ENCODE data around the gene ANKRD2. TPM values are rescaled to one million over a fixed set of nuclear protein-coding genes. Genes with fewer than 3 reads are reported as not detected.

The ANKRD2 gene
- total and polyA plus RNA-seq, 2 donors (not counting 3 experiments of a cell fraction or from before 2014, with no cell fraction given): 1.6 to 1.8 TPM

DNA sequence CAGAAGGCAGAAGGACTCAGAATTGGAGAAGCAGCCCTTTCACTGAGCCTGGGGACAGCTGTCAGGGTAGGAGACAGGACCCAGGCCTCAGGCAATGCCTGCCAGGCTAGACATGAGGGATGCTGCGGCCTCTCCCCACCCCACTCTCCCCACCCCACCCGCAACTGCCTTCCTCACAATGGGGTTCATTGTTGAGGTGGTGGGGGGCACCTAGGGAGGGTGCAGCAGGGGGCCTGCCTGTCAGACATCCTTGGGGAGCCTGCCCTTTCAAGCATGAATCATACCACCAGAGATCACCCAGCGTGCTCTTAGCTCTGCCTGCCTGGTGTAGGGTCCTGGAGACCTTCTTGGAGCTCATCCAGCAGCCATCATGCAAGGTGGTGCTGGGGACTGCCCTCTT is 16.9 kb downstream of the ANKRD2 start, which contains the start of gene C10orf62:
Gene C10orf62 (plus strand): TSS at position 243 of the 400 bp plus-strand sequence. CDS start 177 bp downstream, outside the sequence.
- no peaks in the 10 kb centered on the region for H4K20me1 ChIP-seq (replicated peaks; ENCODE audit: control insufficient read depth, extremely low read depth, insufficient read depth, low read length)
- no peaks in the 10 kb centered on the region for H3K4me1 ChIP-seq (ENCODE audit: control insufficient read depth, extremely low read depth, insufficient read depth, low read length)
- FAIRE-seq (no peak), DNase-seq (ENCODE audit: low read depth, low spot score) (no peak)
- dilution Hi-C loops (cut with MboI; ENCODE audit: extremely low pct_ligation_motif_present, low sequenced_read_pairs) (no loop called here), intact Hi-C loops (cut with micrococcal nuclease) (no loop called here)
- H3K27me3 ChIP-seq (ENCODE audit: control insufficient read depth in 2 of 2, insufficient read depth in 2 of 2, low read length in 2 of 2): no peaks in the 10 kb centered on the region
- H3K27ac ChIP-seq (ENCODE audit: insufficient read depth, low read depth, low read length): no peak within 1 kb of the TSS
- no peaks in the 10 kb centered on the region for H3K9me1 ChIP-seq (replicated peaks; ENCODE audit: control insufficient read depth, extremely low read depth, insufficient read depth, low read length)
- no peak within 1 kb of the TSS for H3K4me3 ChIP-seq (replicated peaks in 1 of 3; ENCODE audit: insufficient read depth in 1 of 3, low read depth in 1 of 3, low read length in 3 of 3)
- H3K36me3 ChIP-seq (ENCODE audit: control insufficient read depth in 2 of 2, extremely low read depth in 1 of 2, insufficient read depth in 2 of 2, low read length in 2 of 2): no peaks in the 10 kb centered on the region
- H3K79me2 ChIP-seq (ENCODE audit: control insufficient read depth, insufficient read depth, low read length): no peaks in the 10 kb centered on the region
- no peak within 1 kb of the TSS for H2AFZ ChIP-seq (ENCODE audit: low read depth, low read length)
- H3K9me3 ChIP-seq (replicated peaks; ENCODE audit: control insufficient read depth, insufficient read depth, low read length): no peaks in the 10 kb centered on the region
- H3K4me2 ChIP-seq (ENCODE audit: insufficient read depth, low read length): no peak within 1 kb of the TSS
- H3K9ac ChIP-seq (replicated peaks; ENCODE audit: extremely low read depth, insufficient read depth, low read length): no peak within 1 kb of the TSS
- CTCF ChIA-PET: interaction anchor here (0.7 to 2.7 kb wide), 4 partner anchors 14 to 55 kb away, joined by 4 to 10 read pairs (median 6); partner anchors contain the start of gene ANKRD2
- TF ChIP-seq, protein P1, sequence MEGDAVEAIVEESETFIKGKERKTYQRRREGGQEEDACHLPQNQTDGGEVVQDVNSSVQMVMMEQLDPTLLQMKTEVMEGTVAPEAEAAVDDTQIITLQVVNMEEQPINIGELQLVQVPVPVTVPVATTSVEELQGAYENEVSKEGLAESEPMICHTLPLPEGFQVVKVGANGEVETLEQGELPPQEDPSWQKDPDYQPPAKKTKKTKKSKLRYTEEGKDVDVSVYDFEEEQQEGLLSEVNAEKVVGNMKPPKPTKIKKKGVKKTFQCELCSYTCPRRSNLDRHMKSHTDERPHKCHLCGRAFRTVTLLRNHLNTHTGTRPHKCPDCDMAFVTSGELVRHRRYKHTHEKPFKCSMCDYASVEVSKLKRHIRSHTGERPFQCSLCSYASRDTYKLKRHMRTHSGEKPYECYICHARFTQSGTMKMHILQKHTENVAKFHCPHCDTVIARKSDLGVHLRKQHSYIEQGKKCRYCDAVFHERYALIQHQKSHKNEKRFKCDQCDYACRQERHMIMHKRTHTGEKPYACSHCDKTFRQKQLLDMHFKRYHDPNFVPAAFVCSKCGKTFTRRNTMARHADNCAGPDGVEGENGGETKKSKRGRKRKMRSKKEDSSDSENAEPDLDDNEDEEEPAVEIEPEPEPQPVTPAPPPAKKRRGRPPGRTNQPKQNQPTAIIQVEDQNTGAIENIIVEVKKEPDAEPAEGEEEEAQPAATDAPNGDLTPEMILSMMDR (IDR thresholded peaks at IDR 0.05; ENCODE audit: extremely low read depth in 1 of 2, insufficient read depth in 1 of 2, low read depth in 1 of 2, low read length in 2 of 2): no peak
- TF ChIP-seq JUN (IDR thresholded peaks at IDR 0.05; ENCODE audit: borderline replicate concordance, insufficient read depth, insufficient read length, low read depth): no peak
- TF ChIP-seq, protein P2, sequence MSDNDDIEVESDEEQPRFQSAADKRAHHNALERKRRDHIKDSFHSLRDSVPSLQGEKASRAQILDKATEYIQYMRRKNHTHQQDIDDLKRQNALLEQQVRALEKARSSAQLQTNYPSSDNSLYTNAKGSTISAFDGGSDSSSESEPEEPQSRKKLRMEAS (IDR thresholded peaks at IDR 0.05; ENCODE audit: insufficient read depth, insufficient read length): no peak
- TF ChIP-seq EZH2 (IDR thresholded peaks at IDR 0.05; ENCODE audit: borderline replicate concordance, low read depth, low read length, severe bottlenecking): no peak
- no TSS peak for BruUV-seq (replicated peaks)
- POLR2A ChIA-PET: no interaction called here

All from endothelial cell of umbilical vein (primary cell).